ENCODE data around the gene MIS12.
A peak's percentile ranks its signal among the peaks of the same experiment; 100 is the strongest.

MIS12 gene

DNA sequence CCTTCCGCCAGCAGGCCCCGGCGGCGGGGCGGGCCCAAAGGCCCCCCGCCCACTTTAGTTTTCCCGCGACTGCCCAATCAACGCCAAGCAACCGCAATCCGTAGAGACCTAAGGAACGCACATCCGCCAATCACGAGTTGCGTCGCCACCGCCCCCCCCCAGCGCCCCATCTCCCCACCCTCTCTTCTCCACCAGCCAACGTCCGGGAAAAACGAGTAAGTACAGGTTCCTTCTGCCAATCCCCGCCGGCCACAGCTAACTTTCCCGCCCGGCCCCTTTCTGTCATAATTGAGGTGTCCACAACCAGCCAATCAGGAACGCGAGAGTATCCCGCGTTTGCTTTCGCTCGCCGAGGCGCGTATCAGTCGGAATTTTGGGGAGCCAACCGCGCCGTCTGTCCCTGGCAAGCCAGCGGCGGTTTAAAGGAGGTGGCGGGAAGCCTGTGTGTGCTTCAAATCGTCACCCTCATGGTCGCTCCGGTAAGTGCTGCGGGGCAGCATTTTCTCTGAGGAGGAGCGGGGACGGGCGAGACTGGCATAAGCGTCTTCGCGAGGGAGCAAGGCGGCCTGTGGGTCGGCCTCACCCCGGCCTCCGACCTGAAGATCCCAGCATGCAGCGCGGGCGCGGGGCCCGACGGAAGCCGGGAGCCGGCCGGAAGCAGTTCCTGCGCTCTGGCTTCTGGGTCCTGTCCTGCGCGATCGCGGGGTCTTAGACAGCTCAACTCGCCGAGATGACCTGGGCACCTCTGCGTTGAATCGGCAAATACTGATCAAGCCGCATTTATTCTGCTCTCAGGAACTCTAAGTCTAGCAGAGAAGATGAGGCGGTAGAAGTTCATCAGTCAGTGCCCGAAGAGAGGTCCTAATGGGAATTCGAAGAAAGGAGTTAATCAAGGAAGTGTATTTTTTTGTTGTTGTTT lies at the start of gene MIS12:
Gene MIS12, plus strand, starts transcription at position 361 of the 919 bp plus-strand sequence. CDS start 2,297 bp downstream, outside the sequence.
- DNase-seq (ENCODE audit: low read depth in 2 of 2) = peak; percentile 94 to 97

- DNase-seq (ENCODE audit: low read depth in 2 of 2) = no peak
Measured at GRCh38 chr17:5437721-5438317, 48.5 kb upstream of the MIS12 start.

GRCh38 chr17:5438716-5439445 lies 47.5 kb upstream of the MIS12 start, which contains the start of gene C1QBP:
C1QBP (minus strand) TSS chr17:5439155; CDS start chr17:5439073, 82 bp downstream.
- DNase-seq (ENCODE audit: low read depth in 2 of 2) = peak; percentile 85 to 93

DNA sequence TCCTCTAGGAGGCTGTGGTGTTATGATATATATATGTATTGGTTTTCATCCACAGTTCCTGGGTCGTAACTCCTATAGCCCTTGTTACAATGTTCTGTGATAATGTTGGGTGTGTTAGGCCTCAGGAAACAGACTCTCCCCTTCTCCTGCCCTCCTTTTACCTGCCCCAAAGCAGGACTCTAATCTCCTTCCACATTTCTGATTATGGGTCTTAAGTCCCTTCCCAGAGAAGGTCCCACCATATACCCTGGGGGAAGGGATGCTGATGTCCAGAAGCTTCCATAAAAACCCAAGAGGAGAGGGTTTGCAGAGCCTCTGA lies 47.0 kb upstream of the MIS12 start:
- DNase-seq (ENCODE audit: low read depth in 2 of 2) = no peak

DNA sequence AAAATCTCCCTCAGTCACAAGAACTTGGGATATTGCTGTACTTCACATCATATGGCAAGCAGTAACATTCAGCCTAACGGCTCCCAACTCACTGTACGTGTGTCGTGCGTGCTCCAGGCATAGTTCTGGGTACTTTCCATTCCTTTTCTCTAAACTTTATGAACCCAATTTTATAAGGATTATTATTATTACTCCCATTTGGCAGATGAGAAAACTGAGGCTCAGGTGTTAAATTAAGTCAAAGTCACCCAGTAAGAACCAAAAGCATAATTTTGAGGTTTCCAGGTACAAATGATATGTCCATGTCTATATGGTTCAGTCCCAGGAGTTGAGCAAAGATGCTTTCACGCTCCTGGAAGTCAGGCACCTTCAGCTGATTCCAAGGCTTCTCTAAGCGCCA lies 42.6 kb upstream of the MIS12 start:
- DNase-seq (ENCODE audit: low read depth in 2 of 2) = no peak

GRCh38 chr17:5444209-5444608 lies 42.2 kb upstream of the MIS12 start:
- no peak for DNase-seq (ENCODE audit: low read depth in 2 of 2)

DNA sequence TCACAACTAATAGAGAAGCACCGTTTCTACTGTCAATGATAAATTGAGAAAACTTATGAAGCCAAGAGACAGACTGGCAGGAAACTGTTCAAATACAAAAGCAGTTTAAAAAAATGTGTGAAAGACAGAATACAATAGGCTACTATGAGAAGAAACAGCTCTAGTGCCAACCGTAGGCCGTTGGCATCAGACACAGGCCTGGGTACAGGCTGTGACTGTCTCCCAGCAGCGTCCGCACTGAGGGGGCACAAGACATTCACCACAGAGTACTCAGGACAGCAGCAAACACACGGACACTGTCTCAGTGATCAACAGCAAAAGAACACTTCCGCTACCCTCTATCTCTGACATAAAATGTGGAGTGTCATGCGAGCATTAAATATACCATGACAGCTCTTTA lies 39.6 kb upstream of the MIS12 start:
- no peak for DNase-seq (ENCODE audit: low read depth in 2 of 2)

- DNase-seq (ENCODE audit: low read depth in 2 of 2) = no peak
Measured at GRCh38 chr17:5464717-5465507, 21.5 kb upstream of the MIS12 start.

- no peak for DNase-seq (ENCODE audit: low read depth in 2 of 2)
Measured at GRCh38 chr17:5466295-5466694, 20.1 kb upstream of the MIS12 start.

GRCh38 chr17:5467416-5467815 lies 18.9 kb upstream of the MIS12 start:
- no peak for DNase-seq (ENCODE audit: low read depth in 2 of 2)

- no peak for DNase-seq (ENCODE audit: low read depth in 2 of 2)
Measured at GRCh38 chr17:5468075-5468473, 18.3 kb upstream of the MIS12 start.

GRCh38 chr17:5472511-5472910 lies 13.9 kb upstream of the MIS12 start:
- no peak for DNase-seq (ENCODE audit: low read depth in 2 of 2)

DNA sequence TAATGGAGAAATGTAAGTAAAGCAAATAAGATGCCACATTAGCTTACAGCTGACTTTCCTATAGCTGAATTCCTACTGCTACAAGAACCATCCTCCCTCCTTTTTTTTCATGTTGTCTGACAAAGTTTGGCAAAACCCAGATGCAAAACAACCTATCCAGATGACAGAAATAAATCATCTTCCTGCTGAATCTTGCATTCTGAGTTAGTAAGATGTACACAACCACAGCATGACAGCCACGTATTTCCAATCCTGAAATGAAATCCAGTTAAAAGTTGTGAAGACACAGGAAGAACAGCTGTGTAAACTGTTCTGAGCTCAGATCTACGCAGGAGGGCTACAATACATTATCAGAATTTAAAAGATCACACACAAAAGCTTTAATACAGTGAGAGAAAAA lies 12.5 kb upstream of the MIS12 start:
- no peak for DNase-seq (ENCODE audit: low read depth in 2 of 2)

DNA sequence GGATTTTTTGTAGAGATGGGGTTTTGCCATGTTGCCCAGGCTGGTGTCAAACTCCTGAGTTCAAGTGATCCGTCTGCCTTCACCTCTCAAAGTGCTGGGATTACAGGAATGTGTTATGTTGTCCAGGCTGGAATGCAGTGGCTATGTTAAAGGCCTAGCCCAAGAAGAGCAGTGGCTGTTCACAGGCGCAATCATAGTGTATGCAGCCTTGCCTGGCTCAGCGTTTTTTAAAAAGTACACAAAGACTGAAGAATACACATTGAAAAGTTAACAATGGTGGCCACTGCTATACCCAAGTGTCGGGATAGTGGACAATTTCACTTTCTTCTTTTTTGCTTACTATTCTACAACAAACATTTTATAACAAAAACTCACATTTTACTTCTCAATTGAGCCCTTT lies 7.4 kb upstream of the MIS12 start:
- no peak for DNase-seq (ENCODE audit: low read depth in 2 of 2)

DNA sequence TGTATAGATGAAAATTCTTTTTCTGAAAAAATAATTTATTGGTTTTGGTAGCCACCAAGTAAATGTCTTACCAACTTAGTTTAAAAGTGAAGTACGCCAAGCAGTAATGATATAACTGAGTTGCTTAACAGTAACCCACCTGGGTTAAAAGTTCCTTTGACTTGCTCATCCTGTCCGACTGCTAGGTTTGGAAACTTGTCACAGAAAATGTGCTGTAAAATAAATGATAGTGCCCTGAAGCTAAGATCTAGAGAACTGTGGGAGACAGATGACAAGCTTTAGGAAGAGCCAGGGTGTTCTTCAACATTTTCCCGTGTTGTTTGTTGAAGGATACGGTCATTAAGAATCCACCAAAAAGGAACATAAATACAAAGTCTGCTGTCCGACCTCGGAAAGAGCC lies 5.4 kb upstream of the MIS12 start:
- no peak for DNase-seq (ENCODE audit: low read depth in 2 of 2)

DNA sequence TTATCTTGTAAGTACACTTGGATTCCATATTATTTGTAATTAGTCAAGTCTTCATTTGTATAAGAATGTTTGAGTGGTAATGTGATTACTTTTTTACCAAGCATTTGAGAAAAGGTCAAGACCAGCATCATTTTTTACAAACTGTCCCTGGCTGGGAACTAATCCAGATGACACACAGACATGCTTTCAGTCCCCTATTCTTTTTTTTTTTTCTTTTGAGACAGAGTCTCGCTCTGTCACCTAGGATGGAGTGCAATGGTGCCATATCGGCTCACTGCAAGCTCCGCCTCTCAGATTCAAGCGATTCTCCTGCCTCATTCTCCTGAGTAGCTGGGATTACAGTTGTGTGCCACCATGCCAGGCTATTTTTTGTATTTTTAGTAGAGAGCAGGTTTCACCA lies 4.9 kb upstream of the MIS12 start:
- no peak for DNase-seq (ENCODE audit: low read depth in 2 of 2)

DNA sequence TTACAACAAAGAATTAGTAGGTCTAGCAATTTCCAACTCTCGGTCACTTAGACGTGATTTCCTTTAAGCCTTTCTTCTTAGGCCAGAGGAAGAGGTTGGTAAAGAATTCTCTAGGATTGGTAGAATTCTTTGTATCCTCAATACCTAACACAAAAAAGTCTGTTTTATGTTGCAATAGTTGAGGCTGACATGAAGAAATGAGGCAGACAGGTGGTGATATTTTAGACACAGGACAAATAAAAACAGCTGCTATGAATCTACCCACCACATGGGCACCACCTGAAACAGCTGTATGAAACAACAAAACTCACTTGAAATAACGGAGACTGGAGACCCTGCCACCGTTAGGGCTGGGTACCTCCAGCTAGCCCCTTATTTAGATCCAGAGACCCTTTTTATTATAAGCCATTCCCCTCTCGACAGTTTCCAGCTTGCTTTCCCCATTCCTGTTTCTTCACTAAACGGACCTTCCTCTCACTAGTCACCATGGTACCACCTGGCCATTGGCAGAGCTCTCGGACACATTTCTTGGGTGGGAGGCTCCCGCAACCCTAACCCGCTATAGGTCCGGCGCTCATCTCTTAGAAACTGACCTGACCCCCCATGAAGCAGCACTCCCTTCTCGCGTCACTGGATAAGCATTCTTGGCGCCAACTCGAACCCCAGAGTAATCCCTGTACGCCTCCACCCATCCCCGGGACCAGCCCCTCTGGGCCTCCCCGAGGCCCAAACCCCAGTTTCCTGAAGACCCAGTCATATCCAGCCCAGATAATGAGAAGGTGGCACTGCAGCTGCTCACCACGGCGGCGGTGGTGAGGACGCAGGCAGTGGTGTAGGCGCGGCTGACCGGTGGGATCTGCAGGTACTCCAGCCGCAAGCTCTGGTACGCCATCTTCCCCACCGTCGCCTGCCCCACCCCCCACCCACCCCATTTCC lies 828 bp upstream of the MIS12 start, which contains the start of gene DERL2:
Gene DERL2, minus strand, starts transcription at position 909 of the 936 bp plus-strand sequence. Its CDS starts 17 bp downstream, at position 892.
- DNase-seq (ENCODE audit: low read depth in 2 of 2) = peak in 1 of 2 donors; percentile 8

- no peak for DNase-seq (ENCODE audit: low read depth in 2 of 2)
Measured at GRCh38 chr17:5488752-5489151, 2.4 kb downstream of the MIS12 start.

GRCh38 chr17:5492970-5493369 lies 6.6 kb downstream of the MIS12 start:
- DNase-seq (ENCODE audit: low read depth in 2 of 2) = no peak

DNA sequence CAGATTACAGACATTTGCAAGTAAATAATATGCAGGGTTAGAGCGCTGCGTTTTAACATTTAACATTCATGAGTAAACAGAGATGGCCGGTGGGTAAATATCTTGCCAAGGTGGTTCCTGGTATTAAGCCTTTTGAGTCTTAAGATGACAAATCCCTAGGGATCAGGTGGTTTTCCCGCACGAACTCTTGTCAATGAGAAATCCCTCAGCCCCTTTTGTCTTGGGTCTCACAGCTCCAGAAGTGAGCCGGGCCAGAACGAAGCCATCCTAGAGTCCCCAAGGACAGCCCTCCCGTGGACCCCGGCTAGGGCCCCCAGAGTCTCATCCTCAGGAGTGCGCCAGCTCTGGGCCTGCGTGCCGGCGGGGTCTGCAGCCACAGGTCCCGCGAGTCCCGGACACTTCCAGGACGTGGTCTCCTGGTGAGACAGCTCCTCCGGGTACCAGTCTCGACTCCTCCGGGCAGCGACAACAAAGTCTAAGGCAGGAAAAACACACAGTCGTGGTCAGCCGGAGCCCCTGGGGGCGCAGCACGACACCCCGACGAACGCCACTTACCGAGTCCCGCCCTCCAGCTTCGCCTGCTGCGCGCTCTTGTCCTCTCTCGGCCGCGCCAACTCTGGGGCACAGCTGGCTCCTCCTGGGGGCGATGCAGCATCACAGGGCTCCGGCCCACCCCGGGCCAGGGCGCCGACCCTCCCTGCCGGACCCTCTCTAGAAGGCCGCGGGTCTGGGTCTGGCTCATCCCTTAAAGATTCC lies 13.3 kb downstream of the MIS12 start:
- no peak for DNase-seq (ENCODE audit: low read depth in 2 of 2)
